ENCODE measurements around the gene IL10.

DNA sequence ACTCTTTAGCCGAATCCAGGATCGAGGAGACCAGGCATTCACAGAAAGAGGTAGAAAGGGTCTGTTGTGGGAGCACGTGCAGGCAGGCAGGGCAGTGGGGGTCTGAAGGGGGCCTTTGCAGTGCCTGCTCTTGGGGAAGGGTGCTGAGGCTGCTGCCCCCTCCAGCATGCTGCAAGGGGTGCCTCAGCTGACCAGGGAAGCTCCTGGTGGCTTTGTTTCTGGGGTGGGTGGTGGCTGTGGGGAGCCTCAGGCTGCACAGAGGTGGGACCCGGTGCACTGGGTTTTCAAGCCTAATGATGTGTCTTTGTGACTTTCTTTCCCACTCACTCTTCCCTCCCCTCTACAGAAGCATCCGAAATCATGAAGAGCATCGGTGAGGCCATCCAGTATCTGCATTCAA lies 43.2 kb downstream of the IL10 start:
- TF ChIP-seq, protein P1, sequence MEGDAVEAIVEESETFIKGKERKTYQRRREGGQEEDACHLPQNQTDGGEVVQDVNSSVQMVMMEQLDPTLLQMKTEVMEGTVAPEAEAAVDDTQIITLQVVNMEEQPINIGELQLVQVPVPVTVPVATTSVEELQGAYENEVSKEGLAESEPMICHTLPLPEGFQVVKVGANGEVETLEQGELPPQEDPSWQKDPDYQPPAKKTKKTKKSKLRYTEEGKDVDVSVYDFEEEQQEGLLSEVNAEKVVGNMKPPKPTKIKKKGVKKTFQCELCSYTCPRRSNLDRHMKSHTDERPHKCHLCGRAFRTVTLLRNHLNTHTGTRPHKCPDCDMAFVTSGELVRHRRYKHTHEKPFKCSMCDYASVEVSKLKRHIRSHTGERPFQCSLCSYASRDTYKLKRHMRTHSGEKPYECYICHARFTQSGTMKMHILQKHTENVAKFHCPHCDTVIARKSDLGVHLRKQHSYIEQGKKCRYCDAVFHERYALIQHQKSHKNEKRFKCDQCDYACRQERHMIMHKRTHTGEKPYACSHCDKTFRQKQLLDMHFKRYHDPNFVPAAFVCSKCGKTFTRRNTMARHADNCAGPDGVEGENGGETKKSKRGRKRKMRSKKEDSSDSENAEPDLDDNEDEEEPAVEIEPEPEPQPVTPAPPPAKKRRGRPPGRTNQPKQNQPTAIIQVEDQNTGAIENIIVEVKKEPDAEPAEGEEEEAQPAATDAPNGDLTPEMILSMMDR (IDR thresholded peaks at IDR 0.05): no peak
- no peak for TF ChIP-seq POLR2AphosphoS5 (IDR thresholded peaks at IDR 0.05)

All from upper lobe of left lung (tissue), 4 donors.